Activated T-cell treated with anti-CD3 and anti-CD28 coated beads, Interleukin-2, amount 50 U/mL, for 1 hour (primary cell): ENCODE measurements around the gene STIMATE.

Experiments used
- DNase-seq: peaks from one replicate; pipeline ENCODE4 v3.0.0-alpha.2; 2020

The STIMATE gene

DNA sequence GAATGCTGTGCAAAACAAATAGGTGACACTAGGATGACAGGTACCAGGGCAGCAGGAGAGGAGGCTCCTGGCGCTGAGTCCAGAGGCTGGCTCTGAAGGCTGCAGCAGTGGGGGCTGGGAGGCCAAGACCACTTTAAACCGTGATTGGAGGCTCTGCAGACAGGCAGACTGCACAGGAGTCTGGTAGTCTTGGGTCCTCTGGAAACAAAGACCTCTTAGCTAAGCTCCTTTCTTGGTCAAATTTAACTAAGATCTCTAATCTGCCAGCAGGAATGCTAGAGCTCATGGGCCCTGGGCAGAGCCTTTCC is 58.1 kb downstream of the STIMATE start:
- DNase-seq, result no peak

DNA sequence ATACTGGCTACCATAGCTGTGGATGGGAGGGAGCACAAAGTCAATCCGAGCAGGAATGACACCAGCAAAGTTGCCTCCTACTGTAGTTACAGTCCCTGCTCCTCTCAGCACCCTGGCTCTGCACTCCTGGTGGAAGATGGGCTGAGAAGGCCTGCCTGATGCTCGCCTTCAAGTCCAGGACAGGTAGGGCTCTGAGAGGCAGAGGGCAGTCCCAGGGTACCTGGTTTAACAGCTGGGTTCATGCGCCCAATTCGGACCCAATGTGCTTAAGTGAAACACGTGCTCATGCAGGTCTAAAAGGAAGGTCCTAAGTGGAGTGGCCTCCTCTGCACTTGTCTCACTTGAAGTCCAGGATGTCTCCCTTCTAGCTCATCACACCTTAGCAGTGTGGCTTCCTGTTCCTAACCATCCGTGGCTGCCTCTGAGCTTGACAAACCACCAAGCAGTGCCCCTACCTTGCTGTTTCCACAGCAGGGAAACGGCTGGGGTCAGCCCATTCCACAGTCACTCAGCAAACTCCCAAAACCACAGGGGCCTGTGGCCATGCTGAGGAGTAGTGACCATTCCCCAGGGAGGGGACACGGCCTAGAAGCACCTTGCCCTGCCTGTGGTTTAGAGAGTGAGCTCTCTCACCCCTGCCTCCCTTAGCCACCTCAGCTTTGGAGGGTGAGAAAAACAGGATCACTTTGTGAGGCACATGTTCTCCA is 58.6 kb downstream of the STIMATE start:
- DNase-seq, result no peak

DNA sequence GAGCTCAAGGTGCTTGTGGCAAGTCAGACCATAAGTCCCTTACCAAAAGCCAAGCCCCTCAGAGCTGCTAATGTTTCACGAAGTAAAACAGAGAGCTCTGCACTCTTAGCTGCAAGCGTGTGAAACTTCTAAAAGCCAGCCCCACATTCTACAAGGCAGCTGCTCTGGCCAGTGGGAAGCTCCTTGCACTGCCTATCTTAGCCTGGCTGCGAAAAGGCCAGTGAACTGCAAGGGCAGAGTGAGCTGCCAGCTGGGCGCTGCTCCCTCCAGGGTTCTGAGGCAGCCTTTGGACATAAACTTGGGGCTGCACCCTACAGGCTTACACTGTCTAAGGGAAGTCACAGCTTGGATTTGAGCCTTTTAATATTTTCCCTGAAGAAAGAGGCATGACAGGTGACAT is 60.4 kb downstream of the STIMATE start:
- DNase-seq, result no peak

DNA sequence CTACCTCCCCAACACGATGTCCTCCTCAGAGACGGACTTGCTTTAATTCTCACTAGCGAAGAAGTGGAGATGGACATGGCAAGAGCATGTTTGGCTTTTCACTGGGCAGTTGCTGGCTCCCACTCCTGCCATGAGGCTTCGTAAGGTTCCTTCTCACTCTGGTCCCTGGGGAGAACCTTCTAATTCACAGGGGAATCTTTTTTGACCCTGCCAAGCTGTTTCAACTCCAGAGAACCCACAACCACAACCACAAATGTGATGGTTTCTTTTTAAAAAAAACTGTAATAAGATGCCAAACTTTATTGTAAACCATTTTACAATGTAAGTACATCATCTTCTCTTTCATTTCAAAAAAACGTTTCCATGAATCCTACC is 60.9 kb downstream of the STIMATE start:
- no peak for DNase-seq

DNA sequence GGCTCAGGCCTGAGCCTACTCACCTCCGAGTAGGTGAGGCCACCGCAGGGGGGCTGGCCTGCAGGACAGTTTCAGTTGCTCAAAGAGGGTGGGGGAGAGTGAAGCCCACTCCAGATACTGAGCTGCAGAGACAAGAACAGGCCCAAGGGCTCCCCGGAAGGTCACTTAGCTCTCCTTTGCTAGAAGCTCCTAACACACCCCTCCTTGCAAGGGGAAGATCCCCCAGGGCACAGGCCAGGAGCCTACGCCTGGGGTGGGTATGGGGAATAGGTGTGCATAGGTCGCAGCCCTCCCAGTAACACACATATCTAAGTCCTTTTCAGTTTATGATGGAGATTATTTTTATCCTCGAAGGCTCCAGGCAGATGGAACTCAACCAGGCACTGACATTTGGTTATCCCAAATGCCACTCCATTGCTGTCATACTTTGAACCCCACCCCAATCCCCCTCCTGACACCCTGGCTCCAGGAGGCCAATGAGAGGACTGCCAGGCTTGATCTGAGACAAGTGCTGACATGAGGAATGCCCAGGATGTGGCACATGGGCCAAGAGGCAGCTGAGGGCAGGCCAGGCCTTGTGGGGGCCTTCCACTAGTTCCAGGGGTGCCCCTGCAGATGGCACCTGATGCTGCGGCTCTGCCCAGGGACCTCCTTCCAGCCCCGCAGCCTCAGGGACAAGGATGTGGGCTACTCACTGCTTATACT is 61.4 kb downstream of the STIMATE start:
- DNase-seq, result no peak

DNA sequence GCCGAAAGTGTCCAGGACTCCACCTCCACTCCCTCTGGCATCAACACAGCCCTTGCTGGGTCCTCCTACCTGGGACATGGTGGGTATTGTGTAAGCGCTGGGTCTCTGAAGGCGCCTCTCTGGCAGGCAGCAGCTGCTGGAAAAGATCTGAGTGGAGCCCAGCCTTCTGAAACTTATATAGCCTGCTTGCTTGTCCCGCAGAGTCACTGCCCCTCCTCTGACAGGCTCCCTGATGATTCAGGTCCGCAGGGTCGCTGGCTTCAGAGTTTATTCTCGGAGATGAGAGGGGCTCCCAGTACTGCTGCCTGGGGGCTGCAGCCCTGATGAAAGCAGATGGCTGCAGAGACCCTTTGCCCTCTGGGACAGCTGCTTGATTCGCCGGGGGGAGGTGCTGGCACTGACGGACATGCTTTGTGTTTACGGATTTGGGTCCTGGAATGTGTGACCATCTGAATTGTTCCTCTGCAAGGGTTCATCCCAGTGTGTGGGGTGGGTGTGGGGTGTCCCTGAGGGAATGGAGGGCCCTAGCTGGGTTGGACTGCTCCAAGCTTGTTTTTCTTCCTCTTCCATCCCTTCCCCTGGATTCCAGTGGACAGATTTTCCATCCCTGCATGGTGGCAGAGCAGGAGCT is 62.4 kb downstream of the STIMATE start, which contains the start of gene MUSTN1:
Gene MUSTN1 (minus strand): TSS at position 149 of the 631 bp plus-strand sequence. CDS start 71 bp downstream, at position 78.
- DNase-seq, result no peak

DNA sequence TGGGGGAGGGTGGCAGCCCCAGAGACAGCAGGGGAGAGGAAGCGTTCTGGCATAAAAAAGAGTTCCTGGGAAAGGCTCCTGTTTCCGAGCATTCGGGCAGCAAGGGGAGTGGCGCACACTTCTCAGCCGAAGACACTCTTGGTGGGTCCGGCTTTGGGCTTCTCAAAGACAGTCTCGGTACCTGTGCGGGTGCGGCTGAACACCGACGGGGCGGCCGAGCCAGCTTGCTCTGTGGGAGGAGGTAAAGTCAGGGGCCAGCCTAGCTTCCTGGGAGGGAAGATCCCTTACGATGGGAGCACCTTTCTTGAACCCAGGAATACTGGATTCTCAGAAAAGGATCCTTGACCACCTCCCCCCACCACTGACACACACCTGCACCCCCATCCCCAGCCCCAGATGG is 64.1 kb downstream of the STIMATE start:
- no peak for DNase-seq

DNA sequence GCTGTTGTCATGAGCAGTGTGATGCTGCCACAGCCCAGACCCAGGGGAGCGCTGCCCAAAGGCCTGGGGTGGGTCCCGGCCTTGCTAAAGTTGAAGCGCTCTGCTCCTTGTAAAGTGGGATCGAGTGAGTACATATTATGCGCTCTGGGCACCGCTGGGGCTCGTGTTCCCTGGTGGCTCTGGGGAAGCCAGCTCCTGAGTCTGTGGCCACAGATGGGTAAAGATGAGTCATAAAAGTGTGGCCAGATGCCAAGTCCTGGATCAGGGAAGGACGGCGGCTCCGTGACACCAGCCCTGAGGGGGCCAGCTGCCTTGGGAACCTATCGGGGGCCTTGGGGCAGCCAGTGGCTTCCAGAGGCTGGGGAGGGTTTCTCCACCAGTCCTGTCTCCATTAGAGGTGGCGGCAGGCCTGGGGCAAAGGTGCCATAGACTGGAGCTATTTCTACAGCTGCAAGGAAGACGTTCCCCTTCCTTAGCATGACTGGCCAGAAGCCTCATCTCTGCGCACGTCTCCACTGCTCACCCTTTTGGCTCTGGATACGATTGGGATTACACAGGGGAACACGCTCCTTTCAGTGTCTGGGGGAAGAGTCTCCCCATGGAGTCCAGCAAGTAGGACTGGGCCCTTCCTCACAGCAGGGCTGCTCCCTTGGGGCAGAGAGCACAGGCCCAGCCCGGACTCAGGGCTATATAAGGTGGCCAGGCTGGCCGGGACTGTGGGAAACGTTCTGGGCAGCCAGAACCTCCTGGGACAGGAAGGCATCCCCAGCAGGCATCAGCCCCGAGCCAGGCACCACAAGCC is 65.6 kb downstream of the STIMATE start:
- no peak for DNase-seq

DNA sequence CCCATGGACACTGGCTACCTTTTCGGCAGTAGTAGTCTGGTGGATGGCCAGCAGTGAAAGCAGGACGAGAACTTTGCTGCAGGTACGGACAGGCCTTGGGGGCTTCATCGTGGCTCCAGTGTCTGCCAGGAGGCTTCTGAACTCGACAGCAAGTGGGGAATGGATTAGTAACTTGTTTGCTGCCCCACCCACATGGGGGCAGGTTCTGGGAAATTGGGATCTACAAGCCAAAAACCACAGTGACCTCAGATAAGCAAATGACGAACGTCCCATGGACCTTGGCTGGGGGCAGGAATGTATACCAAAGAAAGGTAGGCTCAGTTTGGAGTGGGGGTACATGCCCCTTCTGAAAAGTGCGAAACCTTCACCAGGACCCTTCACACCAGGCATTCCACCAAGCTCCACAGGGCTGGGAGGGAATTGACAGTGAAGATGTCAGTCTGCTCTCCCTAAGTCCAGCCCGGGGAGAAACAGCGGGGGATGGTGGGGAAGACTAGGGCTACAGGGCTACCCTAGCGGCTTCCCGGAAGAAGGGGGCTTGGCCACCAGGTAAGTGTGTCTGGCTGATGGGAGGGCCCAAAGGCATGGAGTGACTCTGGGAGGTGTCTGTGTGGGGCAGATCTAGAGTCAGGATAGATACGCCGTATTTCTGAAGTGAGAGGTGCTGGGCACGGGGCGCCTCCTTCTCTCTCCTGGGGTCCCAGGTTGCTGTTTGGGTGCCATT is 66.7 kb downstream of the STIMATE start, which contains the start of gene ITIH4:
Gene ITIH4 (minus strand): TSS at position 138 of the 724 bp plus-strand sequence. CDS start 30 bp downstream, at position 108.
- DNase-seq, result no peak

DNA sequence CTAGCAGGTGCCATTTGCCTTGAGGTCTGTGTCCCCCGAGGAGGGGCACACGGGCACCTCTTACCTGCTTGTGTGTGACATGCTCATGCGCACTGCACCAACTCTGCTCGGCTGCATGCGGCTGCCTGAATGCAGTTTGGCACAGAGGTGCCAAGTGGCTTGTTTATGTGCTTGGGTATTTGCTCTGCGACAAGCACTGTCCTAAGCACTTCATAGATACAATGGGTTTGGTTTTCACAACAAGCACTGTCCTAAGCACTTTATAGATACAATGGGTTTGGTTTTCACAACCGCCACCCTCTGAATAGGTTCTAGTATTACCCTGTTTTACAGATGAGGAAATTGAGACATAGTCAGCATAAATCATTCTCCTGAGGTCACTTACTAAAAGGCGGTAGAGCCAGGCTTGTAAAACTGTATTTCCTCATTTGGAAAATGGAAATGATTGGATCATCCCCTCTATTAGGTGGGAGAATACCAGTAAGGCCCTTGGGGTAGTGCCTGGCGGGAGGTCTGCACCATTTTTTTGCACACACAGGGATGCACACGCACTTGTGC is 67.4 kb downstream of the STIMATE start:
- no peak for DNase-seq

DNA sequence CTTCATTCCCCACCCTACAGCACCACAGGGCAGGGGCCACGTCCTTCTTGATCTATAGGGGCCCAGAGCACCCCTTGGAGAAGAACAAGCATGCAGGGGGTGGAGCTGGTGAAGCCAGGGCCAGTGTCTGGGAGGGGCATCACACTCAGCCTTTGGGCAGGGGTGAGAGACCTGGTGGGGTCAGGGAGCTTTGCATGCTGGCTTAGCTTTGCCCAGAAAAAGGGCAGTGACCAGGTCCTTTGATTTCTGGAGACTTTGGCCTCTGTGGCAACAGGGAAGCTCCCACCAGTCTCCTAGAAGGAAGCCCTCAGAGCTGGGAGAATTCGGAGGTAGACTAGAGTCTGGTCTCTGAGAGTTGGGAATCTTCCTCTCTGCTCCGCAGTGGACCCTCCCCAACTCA is 67.9 kb downstream of the STIMATE start:
- no peak for DNase-seq

DNA sequence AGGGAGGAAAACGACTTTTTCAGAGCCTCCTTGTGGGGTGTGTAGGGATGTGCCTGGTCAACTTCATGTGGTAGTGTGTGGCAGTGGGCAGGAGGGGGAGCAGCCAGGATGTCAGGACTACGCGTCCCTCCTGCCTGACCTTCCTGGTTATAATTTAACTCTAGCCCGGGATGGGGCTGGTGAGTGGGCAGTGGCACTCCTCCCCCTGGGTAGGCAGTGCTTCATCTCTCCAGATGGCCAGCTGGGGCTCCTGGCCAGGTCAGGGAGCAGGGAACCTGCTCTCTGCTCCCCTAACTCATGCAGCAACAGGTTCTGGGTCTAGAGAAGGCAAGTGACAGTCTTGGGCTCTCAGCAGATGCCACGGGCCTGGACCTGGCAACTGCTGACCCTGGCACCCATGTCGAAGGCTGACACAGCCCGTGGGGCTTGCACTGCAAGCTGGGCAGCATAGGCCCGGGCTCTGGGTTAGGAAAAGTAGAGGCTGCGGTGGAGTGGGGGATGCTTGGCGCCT is 69.4 kb downstream of the STIMATE start:
- no peak for DNase-seq

DNA sequence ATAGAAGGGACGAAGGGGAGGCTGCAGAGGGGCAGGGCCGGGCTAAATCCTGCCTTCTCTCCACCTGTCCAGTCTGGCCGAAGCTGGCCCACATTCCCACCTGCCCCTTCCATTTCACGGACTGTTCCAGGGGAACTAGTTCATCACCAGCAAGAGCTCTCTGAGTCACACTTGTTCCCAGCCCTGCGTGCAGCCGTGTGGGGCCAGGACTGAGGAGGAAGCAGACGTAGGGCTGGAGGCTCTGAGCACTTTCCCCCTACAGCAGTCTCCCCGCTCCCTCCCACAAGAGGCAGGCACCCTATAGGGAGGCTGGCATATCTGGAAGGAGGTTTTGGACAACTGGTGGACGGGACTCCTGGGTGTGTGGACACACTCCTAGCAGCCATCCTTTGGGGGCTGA is 69.9 kb downstream of the STIMATE start:
- no peak for DNase-seq

DNA sequence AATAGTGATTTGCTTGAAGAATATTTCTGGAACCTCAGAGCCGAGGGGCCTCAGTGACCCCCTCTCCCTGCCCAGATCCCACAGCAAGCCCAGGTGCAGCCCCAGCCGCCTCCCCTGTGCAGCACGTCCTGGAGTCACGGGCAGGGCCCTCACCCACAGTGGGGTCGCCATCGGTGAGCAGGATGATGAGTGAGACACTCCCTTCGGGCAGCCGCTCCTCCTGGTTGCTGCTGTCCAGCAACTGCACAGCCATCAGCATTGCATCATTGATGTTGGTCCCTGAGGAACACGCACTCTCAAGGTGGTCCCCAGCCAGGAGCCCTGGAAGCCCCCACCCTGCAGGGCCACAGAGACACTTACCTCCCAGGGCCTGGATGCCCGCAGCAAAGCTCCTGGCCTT is 73.3 kb downstream of the STIMATE start:
- DNase-seq, result no peak

DNA sequence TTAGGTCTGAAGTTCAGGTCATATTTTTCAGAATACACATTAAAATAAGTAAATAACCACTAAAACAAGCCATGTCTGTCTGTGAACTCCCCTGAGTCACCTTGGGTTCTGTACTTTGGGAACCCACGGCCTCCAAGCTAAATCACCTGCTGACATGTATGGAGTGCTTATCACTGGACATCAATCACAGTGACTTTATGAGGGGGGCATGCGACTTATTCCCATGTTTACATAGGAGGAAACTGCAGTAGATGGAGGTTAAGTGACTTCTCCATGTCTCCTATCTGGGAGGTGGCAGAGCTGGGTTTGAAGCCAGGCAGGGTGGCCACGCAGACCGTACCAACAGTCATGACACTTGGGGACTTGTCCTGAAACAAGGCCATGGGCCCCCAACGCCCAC is 75.0 kb downstream of the STIMATE start:
- DNase-seq, result no peak

DNA sequence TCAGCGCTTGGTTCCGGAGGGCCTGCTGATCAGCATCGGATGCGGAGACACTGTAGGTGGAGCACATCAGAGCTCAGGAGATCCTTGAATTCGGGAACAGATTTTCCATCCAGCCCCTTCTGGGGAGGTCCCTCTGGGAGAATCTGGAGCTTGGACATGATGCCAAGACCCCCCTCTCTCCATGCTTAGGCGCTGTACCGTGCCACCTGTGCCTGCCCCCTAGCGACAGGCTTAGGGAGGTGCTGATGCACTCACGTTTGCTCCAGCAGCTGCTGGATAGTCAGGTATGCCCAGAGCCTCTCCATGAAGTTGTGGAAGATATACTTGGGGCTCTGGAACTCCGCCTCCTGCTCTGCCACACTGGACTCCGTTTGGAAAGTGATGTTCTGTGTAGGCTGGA is 76.6 kb downstream of the STIMATE start:
- no peak for DNase-seq

DNA sequence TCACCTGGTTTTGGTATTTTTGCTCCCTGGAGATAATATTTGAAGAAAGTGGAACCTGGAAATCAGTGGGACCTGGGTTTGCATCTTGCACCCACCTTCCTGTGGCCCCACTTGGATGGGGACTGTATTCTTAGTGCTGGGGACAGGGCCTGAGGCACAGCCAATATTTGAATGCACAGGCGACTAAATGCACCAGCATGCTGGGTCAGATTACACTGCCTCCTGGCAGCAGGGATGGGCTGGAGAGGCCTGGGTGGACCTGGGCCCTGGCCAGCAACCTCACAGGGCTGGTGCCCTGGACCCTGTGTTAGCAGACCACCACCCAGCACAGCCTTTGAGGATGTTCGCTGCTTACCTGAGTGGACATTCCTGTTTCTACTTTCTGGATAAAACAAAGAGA is 77.4 kb downstream of the STIMATE start:
- no peak for DNase-seq

DNA sequence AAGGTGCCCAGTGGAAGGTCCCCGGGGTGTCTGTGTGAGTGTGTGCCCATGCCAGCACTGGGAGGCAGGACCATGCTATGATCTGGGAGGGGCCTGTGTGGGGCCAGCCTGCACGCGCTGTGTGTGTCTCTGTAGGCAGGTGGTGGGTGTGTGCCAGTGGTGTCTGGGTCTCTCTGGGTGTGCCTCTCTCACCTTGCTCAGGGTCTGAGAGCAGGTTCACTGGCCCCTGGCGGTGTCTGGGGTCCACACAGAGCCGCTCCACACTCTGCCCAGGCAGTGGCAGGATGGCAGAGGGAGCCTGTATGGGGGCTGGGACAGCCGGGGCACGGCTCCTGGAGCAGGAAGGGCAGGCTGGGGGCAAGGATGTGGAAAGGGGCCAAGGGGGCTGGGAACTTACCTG is 79.5 kb downstream of the STIMATE start:
- no peak for DNase-seq

DNA sequence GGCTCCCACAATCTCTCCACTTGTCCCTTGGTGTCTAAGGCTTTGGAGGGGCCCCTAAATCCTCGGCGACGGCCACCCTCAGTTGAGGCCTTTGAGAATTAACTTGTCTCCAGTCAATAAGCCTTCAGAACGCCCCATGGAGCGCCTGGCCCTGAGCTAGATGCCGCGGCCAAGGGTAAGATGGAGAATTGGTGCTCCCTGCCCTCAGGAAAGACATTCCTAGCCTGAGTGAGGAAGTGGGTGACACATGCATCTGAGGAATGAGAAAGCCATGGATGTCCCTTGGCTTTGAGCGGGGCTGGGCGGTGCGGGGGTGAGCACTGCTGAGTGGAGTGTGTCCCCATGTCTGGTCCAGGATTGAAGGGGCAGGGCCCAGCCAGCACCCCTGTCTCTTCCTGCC is 80.1 kb downstream of the STIMATE start:
- no peak for DNase-seq

DNA sequence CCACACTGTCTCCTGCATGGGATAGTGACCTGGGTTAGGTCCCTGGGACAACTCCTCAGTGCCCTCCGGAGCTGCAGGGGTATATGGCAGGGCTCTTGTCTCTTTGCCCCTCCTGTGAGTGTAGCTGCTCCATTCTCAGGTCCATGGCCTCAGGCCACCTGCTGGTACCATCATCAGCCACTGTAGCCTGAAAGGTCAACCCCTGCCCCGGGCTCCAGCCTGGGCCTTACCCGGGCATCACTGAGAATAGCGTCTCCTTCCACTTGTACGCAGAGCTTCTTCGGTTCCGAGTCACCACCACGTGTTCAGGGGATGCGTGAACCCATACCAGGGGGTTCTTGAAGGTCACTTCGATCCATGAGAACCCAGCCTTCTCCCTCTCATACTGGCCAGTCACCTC is 80.7 kb downstream of the STIMATE start:
- DNase-seq, result no peak

DNA sequence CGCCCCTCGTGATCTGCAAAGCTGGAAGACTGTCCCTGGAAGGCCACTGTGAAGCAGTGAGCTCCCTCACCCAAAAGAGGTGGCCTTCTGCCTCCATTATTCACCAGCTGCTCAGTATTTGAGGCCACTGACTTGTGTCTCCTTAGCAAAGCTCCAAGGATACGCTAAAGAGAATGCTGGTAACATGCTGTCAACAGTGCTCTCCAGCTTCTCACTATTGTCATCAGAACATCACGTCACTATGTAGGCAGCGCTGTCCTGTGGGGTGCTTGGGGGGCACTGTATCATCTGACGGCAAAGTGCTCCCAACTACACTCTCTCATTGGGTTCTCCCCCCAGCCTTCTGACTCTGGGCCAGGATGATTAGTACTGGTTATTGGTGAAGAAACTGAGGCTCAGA is 81.1 kb downstream of the STIMATE start:
- no peak for DNase-seq

DNA sequence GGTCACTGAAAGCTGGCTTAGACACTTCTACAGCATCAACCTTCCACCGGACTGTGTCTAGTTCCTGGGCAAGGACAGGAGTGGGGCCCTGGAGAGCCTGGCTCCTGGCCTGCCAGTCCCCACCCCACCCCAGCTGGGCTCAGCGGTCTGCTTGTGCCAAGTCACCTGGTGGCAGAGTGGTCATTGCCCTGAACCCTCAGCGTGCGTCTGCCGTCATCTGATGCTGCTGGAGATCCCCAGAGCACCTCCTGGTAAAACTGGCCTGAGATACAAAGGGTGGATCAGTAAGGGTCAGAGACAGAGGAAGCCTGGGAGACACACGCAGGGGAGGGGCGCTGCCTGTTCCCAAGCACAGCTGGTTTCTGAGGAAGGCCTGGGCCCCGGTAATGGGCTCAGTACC is 83.5 kb downstream of the STIMATE start:
- no peak for DNase-seq
